Kidney epithelial cell (primary cell): ENCODE results near the gene FMO2. TPM values are rescaled to one million over a fixed set of nuclear protein-coding genes. Genes with fewer than 3 reads are reported as not detected.

Experiments used
- DNase-seq: peaks from one replicate; pipeline ENCODE4 v3.0.0-alpha.2; 2010; ENCODE audit warnings: low read depth
- H3K27me3 ChIP-seq: 2 replicates; pipeline ENCODE4 v1.6.0; 2011; ENCODE audit warnings: low read length; ENCODE audit not compliant: control insufficient read depth, insufficient read depth
- H3K36me3 ChIP-seq: 2 replicates; pipeline ENCODE4 v1.5.1; 2011; ENCODE audit warnings: low read length; ENCODE audit not compliant: control insufficient read depth, insufficient read depth
- H3K4me3 ChIP-seq: 2 replicates; pipeline ENCODE4 v1.5.1; 2011; ENCODE audit warnings: low read depth, mild to moderate bottlenecking, control low read depth, low read length
- CTCF ChIP-seq: IDR thresholded peaks from 2 replicates; pipeline ENCODE4 v1.5.1; 2011; ENCODE audit warnings: mild to moderate bottlenecking, moderate library complexity, low read length, control low read depth, inconsistent platforms; ENCODE audit not compliant: insufficient read depth, poor library complexity, severe bottlenecking
- total RNA-seq: library from RNA; depleted of rRNA; stranded (reverse); fragments of >200 nt; gene quantifications from 2 replicates; pipeline ENCODE4 v1.2.3, GENCODE V29; 2015

Gene FMO2
- total RNA-seq, 1 donor from 2014 or later: not detected

GRCh38 chr1:171195767-171196166, 10.7 kb downstream of the FMO2 start:
- Histone ChIP-seq H3K4me3 (no peak overlapping the region), H3K36me3 (no peaks in the 10 kb centered on the region), H3K27me3 (no peaks in the 10 kb centered on the region)
- no peak for DNase-seq
- TF ChIP-seq CTCF: no peak

- DNase-seq: no peak
- Histone ChIP-seq H3K36me3 (no peaks in the 10 kb centered on the region), H3K4me3 (no peak overlapping the region), H3K27me3 (no peaks in the 10 kb centered on the region)
- TF ChIP-seq CTCF: no peak
Observed at GRCh38 chr1:171196351-171196750, 11.3 kb downstream of the FMO2 start.

GRCh38 chr1:171198081-171198480, 13.0 kb downstream of the FMO2 start:
- TF ChIP-seq CTCF: no peak
- Histone ChIP-seq H3K27me3 (no peaks in the 10 kb centered on the region), H3K4me3 (no peak overlapping the region), H3K36me3 (no peaks in the 10 kb centered on the region)
- no peak for DNase-seq

- TF ChIP-seq CTCF: no peak
- DNase-seq: no peak
- H3K4me3 ChIP-seq: no peak overlapping the region
- H3K36me3 ChIP-seq: no peaks in the 10 kb centered on the region
- H3K27me3 ChIP-seq: no peaks in the 10 kb centered on the region
Observed at GRCh38 chr1:171204296-171204695, 19.2 kb downstream of the FMO2 start.

GRCh38 chr1:171206204-171206977, 21.3 kb downstream of the FMO2 start:
- DNase-seq: no peak
- TF ChIP-seq CTCF: no peak
- no peaks in the 10 kb centered on the region for H3K27me3 ChIP-seq
- H3K36me3 ChIP-seq: no peaks in the 10 kb centered on the region
- no peak overlapping the region for H3K4me3 ChIP-seq

GRCh38 chr1:171206978-171207355, 21.9 kb downstream of the FMO2 start:
- H3K4me3 ChIP-seq: no peak overlapping the region
- no peak for TF ChIP-seq CTCF
- DNase-seq: no peak
- no peaks in the 10 kb centered on the region for H3K36me3 ChIP-seq
- no peaks in the 10 kb centered on the region for H3K27me3 ChIP-seq
